ENCODE data around the gene G6PC1.
"Not testable (repeated sequence)": the region's sequence is repeated elsewhere in the genome, so short reads cannot be mapped to it uniquely, and the experiment has no call there.

Gene G6PC1

GRCh38 chr17:42900460-42901331 lies at the start of gene G6PC1:
Gene G6PC1 (plus strand): TSS chr17:42900799. CDS start chr17:42900877, 78 bp downstream.
- DNase-seq = no peak

GRCh38 chr17:42850954-42851353 lies 49.6 kb upstream of the G6PC1 start, which contains the start of gene AOC3:
Gene AOC3 (plus strand): TSS chr17:42851199. CDS start chr17:42851344, 145 bp downstream.
- DNase-seq = no peak

DNA sequence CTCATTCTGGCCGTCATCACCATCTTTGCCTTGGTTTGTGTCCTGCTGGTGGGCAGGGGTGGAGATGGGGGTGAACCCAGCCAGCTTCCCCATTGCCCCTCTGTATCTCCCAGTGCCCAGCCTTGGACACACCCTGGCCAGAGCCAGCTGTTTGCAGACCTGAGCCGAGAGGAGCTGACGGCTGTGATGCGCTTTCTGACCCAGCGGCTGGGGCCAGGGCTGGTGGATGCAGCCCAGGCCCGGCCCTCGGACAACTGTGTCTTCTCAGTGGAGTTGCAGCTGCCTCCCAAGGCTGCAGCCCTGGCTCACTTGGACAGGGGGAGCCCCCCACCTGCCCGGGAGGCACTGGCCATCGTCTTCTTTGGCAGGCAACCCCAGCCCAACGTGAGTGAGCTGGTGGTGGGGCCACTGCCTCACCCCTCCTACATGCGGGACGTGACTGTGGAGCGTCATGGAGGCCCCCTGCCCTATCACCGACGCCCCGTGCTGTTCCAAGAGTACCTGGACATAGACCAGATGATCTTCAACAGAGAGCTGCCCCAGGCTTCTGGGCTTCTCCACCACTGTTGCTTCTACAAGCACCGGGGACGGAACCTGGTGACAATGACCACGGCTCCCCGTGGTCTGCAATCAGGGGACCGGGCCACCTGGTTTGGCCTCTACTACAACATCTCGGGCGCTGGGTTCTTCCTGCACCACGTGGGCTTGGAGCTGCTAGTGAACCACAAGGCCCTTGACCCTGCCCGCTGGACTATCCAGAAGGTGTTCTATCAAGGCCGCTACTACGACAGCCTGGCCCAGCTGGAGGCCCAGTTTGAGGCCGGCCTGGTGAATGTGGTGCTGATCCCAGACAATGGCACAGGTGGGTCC lies 49.0 kb upstream of the G6PC1 start:
- DNase-seq = not testable (repeated sequence)

- no peak for DNase-seq
Observed at GRCh38 chr17:42852351-42852750, 48.2 kb upstream of the G6PC1 start.

DNA sequence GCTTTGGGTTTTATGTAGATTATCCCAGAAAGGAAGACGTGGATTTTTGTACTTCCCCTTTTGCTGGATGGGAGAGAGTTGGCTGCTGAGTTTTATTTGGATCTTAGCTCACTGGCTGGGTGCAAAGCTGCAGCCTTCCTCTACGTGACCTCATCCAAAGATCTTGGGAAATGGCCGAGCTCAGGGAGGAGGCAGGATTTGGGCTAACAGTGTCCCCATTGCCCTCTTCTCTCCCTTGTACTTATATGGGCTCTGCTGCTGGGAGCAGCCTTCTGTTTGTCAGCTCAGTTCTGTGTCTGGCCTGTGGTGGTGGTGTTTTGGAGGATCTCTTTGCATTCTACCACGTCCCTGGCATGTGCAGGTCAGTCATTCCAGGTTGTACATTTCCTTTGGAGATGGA lies 47.6 kb upstream of the G6PC1 start:
- DNase-seq = no peak

DNA sequence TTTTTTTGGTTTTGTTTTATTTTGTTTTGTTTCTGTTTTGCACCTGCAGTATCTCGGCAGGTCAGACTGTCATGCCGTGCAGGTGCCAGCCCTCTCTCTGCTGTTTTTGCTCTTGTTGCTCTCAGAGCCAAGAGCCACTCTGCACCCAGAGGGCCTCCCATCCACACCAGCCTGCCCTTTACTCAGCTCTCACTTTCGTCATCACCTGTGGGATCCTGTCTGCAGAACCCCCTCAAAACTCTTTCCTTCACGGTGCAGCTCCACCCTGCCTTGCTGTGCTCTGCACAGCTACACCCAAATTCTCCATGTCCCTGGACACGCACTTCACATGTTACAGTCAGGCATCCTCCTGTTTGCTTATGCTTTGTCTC lies 47.0 kb upstream of the G6PC1 start:
- DNase-seq = no peak

DNA sequence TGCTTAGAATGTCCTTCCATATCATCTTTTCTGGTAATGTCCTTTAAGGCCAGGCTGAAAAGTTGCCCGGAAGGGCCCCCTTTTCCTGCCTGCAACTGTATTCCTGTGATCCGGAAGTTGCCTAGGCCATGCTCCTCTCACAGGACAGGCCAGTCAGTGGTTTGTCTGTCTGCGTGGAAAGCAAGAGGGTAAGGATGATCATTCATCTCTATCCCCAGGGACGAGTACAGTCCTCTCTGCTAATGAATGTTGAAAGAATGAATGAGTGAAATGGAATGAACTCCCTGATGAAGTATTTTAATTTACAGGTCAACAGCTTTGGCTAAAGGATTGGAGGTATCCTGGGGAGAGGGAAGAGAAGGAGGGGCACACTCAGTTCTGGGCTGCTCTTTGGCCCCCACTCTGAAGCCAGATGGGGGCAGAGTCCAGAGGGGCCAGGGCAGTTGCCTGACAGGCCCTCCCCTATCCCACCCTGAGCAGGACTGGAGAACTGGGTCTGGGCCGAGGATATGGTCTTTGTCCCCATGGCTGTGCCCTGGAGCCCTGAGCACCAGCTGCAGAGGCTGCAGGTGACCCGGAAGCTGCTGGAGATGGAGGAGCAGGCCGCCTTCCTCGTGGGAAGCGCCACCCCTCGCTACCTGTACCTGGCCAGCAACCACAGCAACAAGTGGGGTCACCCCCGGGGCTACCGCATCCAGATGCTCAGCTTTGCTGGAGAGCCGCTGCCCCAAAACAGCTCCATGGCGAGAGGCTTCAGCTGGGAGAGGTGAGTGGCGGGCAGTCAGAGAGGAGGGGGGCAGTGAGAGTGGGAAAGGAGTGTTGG lies 46.4 kb upstream of the G6PC1 start:
- no peak for DNase-seq

DNA sequence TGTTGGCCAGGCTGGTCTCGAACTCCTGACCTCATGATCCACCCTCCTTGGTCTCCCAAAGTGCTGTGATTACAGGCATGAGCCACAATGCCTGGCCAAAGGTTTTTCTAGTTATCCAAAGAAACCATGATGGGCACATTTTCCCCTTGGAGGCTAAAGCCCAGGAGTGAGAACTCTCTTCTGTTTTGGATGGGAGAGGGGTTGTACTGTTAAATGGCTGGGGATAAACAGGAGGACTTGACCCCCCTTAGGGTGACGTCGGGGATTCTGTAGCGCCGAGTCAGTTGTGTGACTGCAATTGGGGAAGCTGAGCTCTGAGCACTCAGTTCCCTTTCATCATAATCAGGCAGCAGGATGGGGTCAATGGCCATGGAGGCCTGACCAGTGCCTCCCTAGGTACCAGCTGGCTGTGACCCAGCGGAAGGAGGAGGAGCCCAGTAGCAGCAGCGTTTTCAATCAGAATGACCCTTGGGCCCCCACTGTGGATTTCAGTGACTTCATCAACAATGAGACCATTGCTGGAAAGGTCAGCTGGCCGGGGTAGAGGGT lies 45.5 kb upstream of the G6PC1 start:
- no peak for DNase-seq

DNA sequence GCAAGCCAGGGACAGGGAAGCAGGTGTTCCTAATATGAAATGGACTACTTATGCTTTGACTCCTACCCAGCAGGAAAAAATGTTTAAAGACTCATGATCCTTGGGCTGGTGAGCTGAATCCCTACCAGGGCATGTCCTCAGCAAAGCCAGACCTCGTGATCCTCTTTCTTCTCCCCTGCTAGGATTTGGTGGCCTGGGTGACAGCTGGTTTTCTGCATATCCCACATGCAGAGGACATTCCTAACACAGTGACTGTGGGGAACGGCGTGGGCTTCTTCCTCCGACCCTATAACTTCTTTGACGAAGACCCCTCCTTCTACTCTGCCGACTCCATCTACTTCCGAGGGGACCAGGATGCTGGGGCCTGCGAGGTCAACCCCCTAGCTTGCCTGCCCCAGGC lies 44.5 kb upstream of the G6PC1 start:
- DNase-seq = not testable (repeated sequence)

- DNase-seq = not testable (repeated sequence)
Observed at GRCh38 chr17:42856516-42856915, 44.1 kb upstream of the G6PC1 start.

DNA sequence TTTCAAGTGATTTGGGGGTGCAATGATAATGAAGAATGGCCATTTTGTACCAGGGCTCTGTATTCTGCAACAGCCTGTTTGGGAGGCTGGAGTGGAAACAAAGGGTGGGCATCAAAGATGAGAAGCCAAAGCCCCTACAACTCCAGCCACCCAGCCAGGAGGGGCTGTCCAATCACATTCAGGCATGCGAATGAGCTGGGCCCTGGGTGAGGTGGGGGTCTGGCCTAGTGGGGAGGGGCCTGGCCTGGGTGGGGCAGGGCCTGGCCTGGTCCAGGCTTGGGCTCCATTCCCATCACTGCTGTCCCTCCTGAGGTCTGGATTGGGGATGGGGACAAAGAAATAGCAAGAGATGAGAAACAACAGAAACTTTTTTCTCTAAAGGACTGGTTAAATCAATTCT lies 43.2 kb upstream of the G6PC1 start:
- no peak for DNase-seq

GRCh38 chr17:42865638-42866094 lies 34.9 kb upstream of the G6PC1 start:
- DNase-seq = no peak

DNA sequence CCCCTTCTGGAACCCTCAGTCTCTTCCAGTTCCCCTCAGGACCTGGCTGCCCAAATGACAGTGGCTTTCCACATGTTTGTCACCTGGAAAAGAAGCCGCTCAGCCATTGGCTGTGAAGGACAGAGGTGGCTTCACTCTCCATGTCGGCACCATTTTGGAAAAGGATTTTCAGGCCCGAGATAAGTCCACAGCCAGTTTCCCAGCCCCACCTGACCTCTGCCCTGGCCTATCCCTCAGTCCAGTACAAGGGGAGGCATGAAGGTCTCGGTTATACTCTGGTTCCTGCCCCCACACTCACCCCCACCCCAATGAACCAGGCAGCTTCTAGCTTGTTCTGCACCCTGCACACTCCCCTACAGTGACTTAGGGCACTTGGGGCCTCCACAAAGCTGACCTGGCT lies 34.4 kb upstream of the G6PC1 start:
- no peak for DNase-seq

DNA sequence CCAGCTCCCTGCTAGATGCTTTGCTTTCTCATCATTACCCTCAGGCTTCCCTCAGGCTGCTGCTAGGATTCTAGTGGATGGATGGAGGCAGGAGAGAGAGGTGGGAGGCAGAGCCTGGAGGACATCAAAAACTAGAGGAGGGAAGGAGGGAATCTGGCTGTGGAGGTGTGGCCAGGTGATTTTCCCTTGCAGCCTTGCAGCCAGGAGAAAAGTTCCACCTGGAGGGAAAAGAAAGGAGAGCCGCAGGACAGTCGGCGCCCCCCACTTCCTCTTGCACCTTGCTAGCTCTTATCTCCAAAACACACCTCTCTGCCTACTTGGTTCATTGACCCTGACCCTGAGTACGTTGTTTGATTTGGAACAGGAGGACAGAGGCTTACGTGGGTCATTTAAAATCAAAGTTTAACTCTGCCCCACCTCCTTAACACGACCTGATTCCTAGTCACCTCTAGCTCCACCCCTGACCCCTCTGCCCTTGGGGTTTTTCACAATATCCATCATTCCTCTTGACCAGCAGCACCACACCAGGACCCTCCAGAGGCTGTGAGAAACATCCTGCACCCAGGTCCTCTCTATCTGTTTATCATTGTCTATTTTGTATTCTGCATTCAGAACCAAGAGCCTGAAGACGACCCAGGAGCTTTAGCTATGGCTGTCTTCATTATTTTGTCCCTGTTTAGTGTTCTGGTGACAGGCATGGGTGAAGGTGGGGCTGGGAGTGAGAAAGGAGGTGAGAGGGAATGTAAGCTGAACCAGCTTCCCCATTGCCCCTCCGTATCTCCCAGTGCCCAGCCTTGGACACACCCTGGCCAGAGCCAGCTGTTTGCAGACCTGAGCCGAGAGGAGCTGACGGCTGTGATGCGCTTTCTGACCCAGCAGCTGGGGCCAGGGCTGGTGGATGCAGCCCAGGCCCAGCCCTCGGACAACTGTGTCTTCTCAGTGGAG lies 33.7 kb upstream of the G6PC1 start:
- DNase-seq = no peak

GRCh38 chr17:42867694-42868261 lies 32.8 kb upstream of the G6PC1 start:
- not testable (repeated sequence) for DNase-seq

- DNase-seq = no peak
Observed at GRCh38 chr17:42868338-42868737, 32.3 kb upstream of the G6PC1 start.

GRCh38 chr17:42871647-42872046 lies 29.0 kb upstream of the G6PC1 start:
- DNase-seq = no peak

GRCh38 chr17:42872251-42872965 lies 28.2 kb upstream of the G6PC1 start:
- no peak for DNase-seq

DNA sequence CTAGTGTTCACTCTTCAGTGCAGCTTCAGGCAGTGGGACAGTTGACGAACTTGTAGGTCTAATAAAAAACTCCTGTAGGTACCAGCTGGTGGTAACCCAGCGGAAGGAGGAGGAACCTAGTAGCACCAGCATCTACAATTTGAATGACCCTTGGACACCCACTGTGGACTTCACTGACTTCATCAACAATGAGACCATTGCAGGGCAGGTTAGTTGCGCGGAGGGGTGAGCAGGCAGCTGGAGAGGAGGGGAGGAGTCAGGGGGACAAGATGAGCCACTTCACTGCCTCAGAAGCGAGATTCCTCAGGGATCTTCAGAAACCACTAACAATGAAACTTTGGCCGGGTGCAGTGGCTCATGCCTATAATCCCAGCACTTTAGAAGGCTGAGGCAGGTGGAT lies 27.3 kb upstream of the G6PC1 start:
- DNase-seq = no peak

All from activated CD4-positive, alpha-beta T cell treated with anti-CD3 and anti-CD28 coated beads, Interleukin-2, amount 50 U/mL, for 4 hours (primary cell).